HepG2 (cell line): ENCODE data around the gene C2orf76. TPM values are rescaled to one million over a fixed set of nuclear protein-coding genes. Genes with fewer than 3 reads are reported as not detected.

Source experiments
- CSRNP1 ChIP-seq: sonication (generic); formaldehyde crosslinking; IDR thresholded peaks from 2 replicates; pipeline ENCODE4 v1.8.1; 2023; ENCODE audit warnings: mild to moderate bottlenecking, missing genetic modification reagents
- HES4 ChIP-seq: sonication (generic); formaldehyde crosslinking; IDR thresholded peaks from 2 replicates; pipeline ENCODE4 v1.9.0; 2021; ENCODE audit warnings: mild to moderate bottlenecking, missing genetic modification reagents, borderline replicate concordance
- NFAT5 ChIP-seq: sonication (generic); formaldehyde crosslinking; IDR thresholded peaks from 2 replicates; pipeline ENCODE4 v1.4.0; 2020; ENCODE audit warnings: missing genetic modification reagents
- NR3C1 ChIP-seq: sonication (generic); formaldehyde crosslinking; IDR thresholded peaks from 2 replicates; pipeline ENCODE4 v1.4.0; 2020; ENCODE audit warnings: missing genetic modification reagents
- ZHX2 ChIP-seq, 2 experiments: sonication (generic) in 1 of 2; formaldehyde crosslinking in 1 of 2; IDR thresholded peaks; 2 replicates each; pipeline versions ENCODE4 v1.6.1 to v1.9.0; 2014 to 2022; ENCODE audit warnings: antibody characterized with exemption in 1 of 2, borderline replicate concordance in 1 of 2, inconsistent platforms in 1 of 2, low read depth in 1 of 2, missing genetic modification reagents in 1 of 2
- ZMAT3 ChIP-seq: sonication (generic); formaldehyde crosslinking; conservative IDR thresholded peaks from 2 replicates; pipeline ENCODE4 v1.7.0; 2021; ENCODE audit warnings: missing genetic modification reagents
- ZNF18 ChIP-seq: sonication (generic); formaldehyde crosslinking; IDR thresholded peaks from 2 replicates; pipeline ENCODE4 v1.8.0; 2022; ENCODE audit warnings: mild to moderate bottlenecking, missing genetic modification reagents; ENCODE audit not compliant: insufficient replicate concordance
- ZNF772 ChIP-seq: sonication (generic); formaldehyde crosslinking; IDR thresholded peaks from 2 replicates; pipeline ENCODE4 v1.5.0; 2020; ENCODE audit warnings: mild to moderate bottlenecking, missing genetic modification reagents
- ZZZ3 ChIP-seq: sonication (generic); formaldehyde crosslinking; IDR thresholded peaks from 2 replicates; pipeline ENCODE4 v1.4.0; 2020; ENCODE audit warnings: missing genetic modification reagents, mild to moderate bottlenecking, borderline replicate concordance
- polyA plus RNA-seq, 8 experiments: library from polyadenylated mRNA; depleted of rRNA in 3 of 8; stranded (reverse) in 7 of 8; unstranded in 1 of 8; fragments of >200 nt; fragmentation: Illumina TruSeq in 4 of 8; extraction: Trizol in 4 of 8; gene quantifications; 2 replicates each; pipeline versions ENCODE4 v1.2.1 to v1.2.3, GENCODE V29; 2011 to 2016; ENCODE audit warnings: low read depth in 4 of 8, missing spikeins in 1 of 8, mixed read lengths in 1 of 8; ENCODE audit not compliant: insufficient read depth in 1 of 8
- total RNA-seq, 5 experiments: library from RNA; depleted of rRNA; stranded (reverse); fragments of >200 nt; fragmentation: Illumina TruSeq; extraction: Trizol; gene quantifications; 2 replicates each; pipeline ENCODE4 v1.2.3, GENCODE V29; 2016; ENCODE audit warnings: low read depth in 1 of 5

C2orf76 gene
- total and polyA plus RNA-seq, 2 of the 13 experiments (the other 11 are each of a cell fraction or from before 2014, with no cell fraction given) = 7.7 to 8.5 TPM

- TF ChIP-seq ZHX2 (IDR thresholded peaks at IDR 0.05; ENCODE audit: low read depth) = 0 out of 2 replicates have a peak, but pooled peaks have one; percentile 32
- TF ChIP-seq ZHX2 (CRISPR knock-in tag; IDR thresholded peaks at IDR 0.05; ENCODE audit: borderline replicate concordance) = no peak
- TF ChIP-seq NFAT5 (CRISPR knock-in tag) = 0 out of 2 replicates have a peak, but pooled peaks have one; percentile 70
- peak; percentile 92 for TF ChIP-seq ZNF18 (CRISPR knock-in tag)
- TF ChIP-seq NR3C1 (CRISPR knock-in tag) = no peak
- TF ChIP-seq ZZZ3 (CRISPR knock-in tag) = peak; percentile 63
- TF ChIP-seq ZMAT3 (CRISPR knock-in tag) = peak; percentile 64
- peak; percentile 92 for TF ChIP-seq HES4
- TF ChIP-seq ZNF772 (CRISPR knock-in tag) = peak; percentile 92
- TF ChIP-seq CSRNP1 (CRISPR knock-in tag) = peak; percentile 98
These were observed at the start of gene C2orf76, which contains the start of gene DBI (continued) for GRCh38 chr2:119366649-119367471.
